ENCODE measurements around the gene SOAT1.
A peak's percentile ranks its signal among the peaks of the same experiment; 100 is the strongest.
"Not testable (repeated sequence)": the region's sequence is repeated elsewhere in the genome, so short reads cannot be mapped to it uniquely, and the experiment has no call there.

SOAT1 gene

DNA sequence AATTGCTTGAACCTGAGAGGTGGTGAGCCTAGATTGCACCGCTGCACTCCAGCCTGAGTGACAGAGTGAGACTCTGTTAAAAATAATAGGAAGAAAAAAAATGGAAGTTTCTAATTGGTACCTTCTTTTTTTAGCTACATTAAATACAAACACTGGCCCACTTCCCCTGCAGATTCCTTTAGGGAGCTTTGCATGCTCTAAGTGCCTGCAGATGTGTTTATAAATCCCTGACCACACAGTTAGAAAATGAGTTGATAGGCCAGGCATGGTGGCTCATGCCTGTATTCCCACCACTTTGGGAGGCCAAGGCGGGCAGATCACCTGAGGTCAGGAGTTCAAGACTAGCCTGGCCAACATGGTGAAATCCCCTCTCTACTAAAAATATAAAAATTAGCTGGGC is 68.0 kb downstream of the SOAT1 start:
- not testable (repeated sequence) for DNase-seq

DNA sequence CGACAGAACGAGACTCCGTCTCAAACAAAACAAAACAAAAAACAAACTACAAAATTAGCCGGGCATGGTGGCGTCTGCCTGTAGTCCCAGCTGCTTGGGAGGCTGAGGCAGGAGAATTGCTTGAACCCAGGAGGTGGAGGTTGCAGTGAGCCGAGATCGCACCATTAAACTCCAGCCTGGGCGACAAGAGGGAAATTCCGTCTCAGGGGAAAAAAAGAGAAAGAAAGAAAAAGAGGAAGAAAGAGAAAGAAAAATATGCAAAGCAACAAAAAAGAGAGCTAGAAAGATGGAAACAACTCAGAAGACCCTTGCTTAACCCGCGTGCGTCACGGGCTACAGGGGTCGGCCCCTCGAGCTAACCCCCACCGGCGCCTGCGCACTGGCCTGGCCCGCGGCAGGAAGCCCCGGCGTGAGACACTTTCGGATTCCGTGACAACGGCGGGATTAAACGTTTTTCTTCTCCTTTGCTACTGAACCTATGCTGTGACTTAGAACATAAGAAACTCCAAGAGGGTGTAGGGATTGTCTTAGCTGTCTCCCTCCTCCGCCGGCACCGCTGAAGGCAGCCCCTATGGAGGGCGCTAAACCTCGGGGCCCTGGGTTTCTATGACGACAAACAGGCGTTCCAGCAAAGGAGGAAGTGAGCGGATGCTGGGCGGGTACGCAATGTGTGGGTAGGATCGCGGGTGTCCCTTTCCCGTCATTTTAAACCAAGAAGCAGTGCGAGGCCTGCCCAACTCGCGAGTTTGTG is 71.9 kb downstream of the SOAT1 start, which contains the start of gene AXDND1:
Gene AXDND1, plus strand, starts transcription at position 630 of the 751 bp plus-strand sequence. CDS start 539 bp downstream, outside the sequence.
- DNase-seq: peak; percentile 73 to 95 (median 85)

DNA sequence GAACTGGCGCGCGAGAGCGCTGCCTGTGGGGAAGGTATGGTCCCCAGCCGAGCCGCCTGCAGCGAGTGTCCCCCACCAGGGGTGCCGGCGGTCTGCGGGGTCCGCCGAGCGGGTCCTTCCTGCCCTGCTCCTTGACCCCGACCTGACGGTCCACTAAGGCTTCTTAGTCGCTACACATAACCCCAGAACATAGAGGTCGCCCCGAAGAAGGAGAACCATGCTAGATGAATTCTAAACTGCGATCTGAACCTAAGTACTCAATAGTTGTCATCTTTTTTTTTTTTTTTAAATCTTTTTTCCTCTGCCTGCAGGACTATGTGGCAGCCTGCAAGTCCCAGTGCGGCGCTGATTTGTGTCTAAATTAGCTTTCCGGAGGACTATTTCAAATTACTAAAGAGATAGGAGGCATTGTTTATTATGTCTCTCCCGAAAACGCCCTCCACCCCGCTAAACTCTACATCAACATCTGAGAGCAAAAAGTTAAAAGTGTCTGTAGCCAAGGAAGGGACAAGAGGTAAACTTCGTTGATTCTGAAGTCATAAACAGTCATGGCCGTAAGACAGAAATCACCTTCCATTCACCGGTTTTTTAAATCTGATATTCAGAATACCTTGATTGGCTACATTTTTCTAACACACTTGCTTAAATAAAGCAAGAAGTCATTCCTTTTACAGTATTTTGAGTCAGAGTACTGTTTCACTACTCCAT is 72.7 kb downstream of the SOAT1 start:
- DNase-seq: peak in 1 of 5 experiments; percentile 42

DNA sequence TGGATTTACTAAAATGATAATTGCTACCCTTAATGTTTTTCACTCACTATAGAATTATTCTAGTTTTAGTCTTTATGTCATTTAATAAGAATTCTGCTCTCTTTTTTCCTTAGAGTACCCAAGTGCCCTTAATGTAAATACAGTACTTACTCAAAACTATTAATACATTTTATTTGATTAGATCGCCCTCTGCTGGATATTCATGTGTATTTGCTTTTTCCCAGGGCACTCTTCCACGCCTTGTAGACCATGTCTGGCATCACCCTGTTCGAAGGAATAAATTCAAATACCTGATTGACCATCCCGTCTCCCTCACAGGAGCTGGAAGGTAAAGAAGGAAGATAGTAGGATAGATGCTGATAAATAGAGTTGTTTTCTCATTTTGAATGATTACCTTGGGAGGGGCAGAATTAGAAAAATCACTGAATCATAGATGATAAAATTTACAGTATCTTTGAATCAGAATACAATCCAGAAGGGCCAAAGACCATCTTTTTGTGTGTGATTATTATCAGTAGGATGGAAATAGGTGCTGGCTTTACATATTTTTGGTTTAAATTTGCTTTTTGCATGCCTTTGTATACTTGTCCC is 76.2 kb downstream of the SOAT1 start:
- peak in 2 of 5 experiments; percentile 41 to 61 for DNase-seq

DNA sequence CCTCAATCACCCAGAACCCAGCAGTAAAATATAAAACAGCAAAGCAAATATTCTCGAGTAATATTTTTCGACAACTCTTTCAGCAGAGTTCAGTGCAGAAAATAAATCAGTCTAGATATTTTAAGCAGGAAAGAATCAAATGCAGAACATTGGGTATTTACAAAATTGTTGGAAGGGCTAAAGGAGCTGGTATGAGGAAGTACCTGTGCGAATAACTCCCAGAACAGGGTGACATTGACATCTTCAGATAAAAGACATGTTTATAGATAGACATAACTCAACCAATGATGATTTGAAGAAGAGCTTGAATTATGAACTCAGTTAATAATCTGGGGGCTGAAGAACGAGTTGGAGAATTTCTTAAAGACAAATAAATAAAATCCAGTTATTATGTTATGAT is 78.6 kb downstream of the SOAT1 start:
- DNase-seq: no peak

DNA sequence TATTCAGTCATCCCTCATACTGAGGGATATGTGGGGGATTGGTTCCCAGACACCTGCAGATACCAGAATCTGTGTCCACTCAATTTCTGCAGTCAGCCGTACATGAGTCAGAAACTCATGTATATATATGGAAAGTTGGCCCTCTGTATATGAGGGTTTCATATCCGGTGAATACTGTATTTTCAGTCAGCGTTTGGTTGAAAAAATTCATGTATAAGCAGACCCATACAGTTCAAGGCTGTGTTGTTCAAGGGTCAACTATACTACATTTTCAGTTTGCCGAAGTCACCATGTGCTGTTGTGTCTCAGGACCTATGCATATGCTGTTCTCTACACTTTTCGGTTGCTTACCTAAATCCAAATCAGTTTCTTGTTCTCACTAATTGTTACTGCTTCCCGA is 82.6 kb downstream of the SOAT1 start:
- DNase-seq: no peak

DNA sequence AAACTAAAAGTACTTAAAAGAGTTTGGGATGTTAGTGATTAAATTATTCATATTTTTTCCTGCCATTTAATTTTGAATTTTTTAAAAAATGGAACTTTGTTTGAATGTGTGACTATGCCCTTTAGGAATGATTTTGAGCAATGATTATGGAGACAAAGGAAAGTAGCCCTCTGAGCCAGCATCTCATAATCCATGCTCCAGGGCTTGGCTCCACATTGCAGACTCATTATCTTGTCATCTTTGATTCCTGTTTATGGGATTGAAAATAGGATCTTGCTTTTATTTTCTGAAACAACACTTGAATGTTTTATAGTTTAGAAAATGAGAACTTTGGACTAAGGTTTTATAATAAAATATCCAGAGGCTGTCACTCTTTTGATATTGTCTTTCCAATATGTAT is 86.7 kb downstream of the SOAT1 start:
- DNase-seq: no peak

DNA sequence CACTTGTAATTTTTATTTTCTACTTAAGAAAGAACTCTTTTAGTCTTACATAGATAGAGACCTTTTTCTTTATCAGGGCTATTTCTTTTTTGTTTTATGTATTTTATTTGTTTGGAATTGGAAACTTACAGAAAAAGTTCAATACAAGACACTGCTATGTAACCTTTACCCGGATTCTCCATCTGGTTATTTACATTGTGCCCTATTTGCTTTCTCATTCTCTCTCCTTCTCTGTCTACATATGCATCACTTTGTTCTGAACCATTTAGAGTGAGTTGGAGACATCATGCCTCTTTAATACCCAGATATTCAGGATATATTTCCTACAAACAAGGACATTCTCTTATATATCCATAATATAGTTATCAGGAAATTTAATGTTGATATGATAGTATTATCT is 90.4 kb downstream of the SOAT1 start:
- no peak for DNase-seq

DNA sequence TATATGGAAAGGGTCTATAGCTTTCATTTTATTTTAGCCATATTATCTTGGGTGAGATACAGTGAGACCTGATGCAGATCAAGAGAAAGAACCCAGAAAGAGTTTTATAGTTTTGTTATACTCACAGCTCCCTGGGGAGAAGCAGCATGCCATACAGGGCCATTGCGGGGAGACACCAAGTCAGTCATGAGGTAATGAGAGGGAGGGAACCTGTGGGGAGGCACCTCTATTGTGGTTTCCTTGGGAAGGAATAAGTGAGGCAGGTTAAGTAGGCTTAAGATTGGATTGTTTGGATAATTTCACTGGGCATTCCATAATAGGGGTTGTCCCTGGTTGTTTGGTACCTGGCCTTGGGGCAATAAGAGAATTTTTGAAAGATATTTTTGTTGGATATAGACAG is 91.9 kb downstream of the SOAT1 start:
- DNase-seq: no peak

DNA sequence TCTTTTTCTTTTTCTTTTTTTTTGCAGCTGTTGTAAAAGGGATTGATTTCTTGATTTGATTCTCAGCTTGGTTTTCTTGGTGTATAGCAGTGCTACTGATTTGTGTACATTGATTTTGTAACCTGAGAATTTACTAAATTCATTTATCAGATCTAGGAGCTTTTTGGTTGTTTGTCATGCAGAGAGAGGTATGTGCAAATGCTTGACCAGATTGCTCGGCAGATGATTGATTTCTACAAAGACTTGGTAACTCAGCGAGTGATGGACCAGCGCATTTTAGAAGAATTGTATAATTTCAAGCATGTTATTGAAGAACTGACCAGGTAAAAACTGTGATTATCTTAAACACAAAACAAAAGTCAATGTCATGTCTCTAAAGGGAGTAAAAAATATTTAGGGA is 100.1 kb downstream of the SOAT1 start:
- DNase-seq: no peak

DNA sequence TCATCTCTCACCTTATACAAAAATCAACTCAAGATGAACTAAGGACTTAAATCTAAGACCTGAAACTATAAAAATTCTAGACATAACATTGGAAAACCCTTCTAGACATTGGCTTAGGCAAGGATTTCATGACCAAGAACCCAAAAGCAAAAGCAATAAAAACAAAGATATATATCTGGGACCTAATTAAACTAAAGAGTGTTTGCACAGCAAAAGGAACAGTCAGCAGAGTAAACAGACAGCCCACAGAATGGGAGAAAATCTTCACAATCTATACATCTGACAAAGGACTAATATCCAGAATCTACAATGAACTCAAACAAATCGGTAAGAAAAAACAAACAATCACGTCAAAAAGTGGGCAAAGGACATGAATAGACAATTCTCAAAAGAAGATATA is 105.8 kb downstream of the SOAT1 start:
- not testable (repeated sequence) for DNase-seq
